Nephron progenitor cell (in vitro differentiated cells): ENCODE measurements around the gene STAT6.
A peak's percentile ranks its signal among the peaks of the same experiment; 100 is the strongest.

Source experiments
- DNase-seq: peaks from one replicate; pipeline ENCODE4 v3.0.0; 2021
- H3K27ac Mint-ChIP-seq: 2 replicates; pipeline ENCODE4 v1.8.0; 2021; ENCODE audit warnings: mild to moderate bottlenecking, moderate library complexity, mixed read lengths
- H3K27me3 Mint-ChIP-seq: 2 replicates; pipeline ENCODE4 v1.8.0; 2021; ENCODE audit warnings: mild to moderate bottlenecking, low read depth, mixed read lengths; ENCODE audit not compliant: poor library complexity
- H3K36me3 Mint-ChIP-seq: 2 replicates; pipeline ENCODE4 v1.8.0; 2021; ENCODE audit warnings: low read depth, mixed read lengths
- H3K4me1 Mint-ChIP-seq: 2 replicates; pipeline ENCODE4 v1.8.0; 2021; ENCODE audit warnings: mixed read lengths
- H3K4me3 Mint-ChIP-seq: 2 replicates; pipeline ENCODE4 v1.8.0; 2021; ENCODE audit warnings: mild to moderate bottlenecking, moderate library complexity, mixed read lengths
- H3K9me3 Mint-ChIP-seq: 2 replicates; pipeline ENCODE4 v1.8.0; 2021; ENCODE audit warnings: mild to moderate bottlenecking, moderate library complexity, mixed read lengths
- TF ChIP-seq, protein P1 (sequence below): fragments of 200-600 bp; sonication (generic); IDR thresholded peaks from 2 replicates; pipeline ENCODE4 v1.5.0; 2021; ENCODE audit warnings: antibody characterized with exemption

STAT6 gene

DNA sequence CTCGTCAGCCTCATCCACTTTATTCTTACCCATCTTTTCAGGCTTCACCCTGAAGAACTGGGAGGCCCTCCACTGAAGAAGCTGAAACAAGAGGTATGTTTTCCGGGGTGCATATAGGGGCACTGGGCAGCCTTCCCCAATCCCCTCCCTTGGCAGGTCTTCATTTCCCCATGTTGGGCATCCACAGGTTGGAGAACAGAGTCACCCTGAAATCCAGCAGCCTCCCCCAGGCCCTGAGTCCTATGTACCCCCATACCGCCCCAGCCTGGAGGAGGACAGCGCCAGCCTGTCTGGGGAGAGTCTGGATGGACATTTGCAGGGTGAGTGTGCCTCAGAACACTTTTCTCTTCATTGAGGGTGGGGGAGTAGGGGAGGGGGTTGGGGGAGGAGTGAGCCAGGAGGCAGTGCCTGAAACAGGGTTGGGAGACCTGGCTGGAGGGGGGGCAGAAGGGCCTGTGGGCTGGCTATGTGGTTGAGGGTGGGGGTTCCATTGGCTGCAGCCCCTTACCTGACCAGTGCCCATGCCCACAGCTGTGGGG, 18.2 kb downstream of the STAT6 start:
- TF ChIP-seq, protein P1, sequence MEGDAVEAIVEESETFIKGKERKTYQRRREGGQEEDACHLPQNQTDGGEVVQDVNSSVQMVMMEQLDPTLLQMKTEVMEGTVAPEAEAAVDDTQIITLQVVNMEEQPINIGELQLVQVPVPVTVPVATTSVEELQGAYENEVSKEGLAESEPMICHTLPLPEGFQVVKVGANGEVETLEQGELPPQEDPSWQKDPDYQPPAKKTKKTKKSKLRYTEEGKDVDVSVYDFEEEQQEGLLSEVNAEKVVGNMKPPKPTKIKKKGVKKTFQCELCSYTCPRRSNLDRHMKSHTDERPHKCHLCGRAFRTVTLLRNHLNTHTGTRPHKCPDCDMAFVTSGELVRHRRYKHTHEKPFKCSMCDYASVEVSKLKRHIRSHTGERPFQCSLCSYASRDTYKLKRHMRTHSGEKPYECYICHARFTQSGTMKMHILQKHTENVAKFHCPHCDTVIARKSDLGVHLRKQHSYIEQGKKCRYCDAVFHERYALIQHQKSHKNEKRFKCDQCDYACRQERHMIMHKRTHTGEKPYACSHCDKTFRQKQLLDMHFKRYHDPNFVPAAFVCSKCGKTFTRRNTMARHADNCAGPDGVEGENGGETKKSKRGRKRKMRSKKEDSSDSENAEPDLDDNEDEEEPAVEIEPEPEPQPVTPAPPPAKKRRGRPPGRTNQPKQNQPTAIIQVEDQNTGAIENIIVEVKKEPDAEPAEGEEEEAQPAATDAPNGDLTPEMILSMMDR = no peak
- Mint-ChIP-seq H3K4me1 (peaks cover 72% of the 10 kb centered on the region), H3K36me3 (peaks cover 44% of the 10 kb centered on the region), H3K27ac (peak overlapping the region; percentile 95), H3K9me3 (no peaks in the 10 kb centered on the region), H3K27me3 (no peaks in the 10 kb centered on the region), H3K4me3 (peak overlapping the region; percentile 72)
- DNase-seq = no peak

DNA sequence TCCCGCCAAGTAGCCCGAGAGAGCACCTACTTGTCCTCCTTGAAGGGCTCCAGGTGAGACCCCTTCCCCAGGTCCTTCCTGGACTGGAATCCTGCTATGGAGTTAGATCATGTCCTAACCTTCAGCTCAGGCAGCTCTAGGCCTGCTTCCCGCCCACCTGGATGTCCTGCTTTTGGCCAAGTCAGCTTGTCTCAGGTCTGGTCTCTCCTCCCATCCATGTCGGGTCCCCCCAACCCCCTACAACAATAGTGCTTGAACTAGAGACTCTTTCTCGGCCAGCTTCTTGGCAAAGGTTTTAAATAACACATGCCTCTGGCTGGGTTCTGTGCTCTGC, 18.7 kb downstream of the STAT6 start:
- peak overlapping the region; percentile 72 for H3K4me3 Mint-ChIP-seq
- peaks cover 74% of the 10 kb centered on the region for H3K4me1 Mint-ChIP-seq
- H3K9me3 Mint-ChIP-seq = no peaks in the 10 kb centered on the region
- no peak for DNase-seq
- H3K36me3 Mint-ChIP-seq = peaks cover 44% of the 10 kb centered on the region
- TF ChIP-seq, protein P1 = no peak
- H3K27me3 Mint-ChIP-seq = no peaks in the 10 kb centered on the region
- peak overlapping the region; percentile 95 for H3K27ac Mint-ChIP-seq

DNA sequence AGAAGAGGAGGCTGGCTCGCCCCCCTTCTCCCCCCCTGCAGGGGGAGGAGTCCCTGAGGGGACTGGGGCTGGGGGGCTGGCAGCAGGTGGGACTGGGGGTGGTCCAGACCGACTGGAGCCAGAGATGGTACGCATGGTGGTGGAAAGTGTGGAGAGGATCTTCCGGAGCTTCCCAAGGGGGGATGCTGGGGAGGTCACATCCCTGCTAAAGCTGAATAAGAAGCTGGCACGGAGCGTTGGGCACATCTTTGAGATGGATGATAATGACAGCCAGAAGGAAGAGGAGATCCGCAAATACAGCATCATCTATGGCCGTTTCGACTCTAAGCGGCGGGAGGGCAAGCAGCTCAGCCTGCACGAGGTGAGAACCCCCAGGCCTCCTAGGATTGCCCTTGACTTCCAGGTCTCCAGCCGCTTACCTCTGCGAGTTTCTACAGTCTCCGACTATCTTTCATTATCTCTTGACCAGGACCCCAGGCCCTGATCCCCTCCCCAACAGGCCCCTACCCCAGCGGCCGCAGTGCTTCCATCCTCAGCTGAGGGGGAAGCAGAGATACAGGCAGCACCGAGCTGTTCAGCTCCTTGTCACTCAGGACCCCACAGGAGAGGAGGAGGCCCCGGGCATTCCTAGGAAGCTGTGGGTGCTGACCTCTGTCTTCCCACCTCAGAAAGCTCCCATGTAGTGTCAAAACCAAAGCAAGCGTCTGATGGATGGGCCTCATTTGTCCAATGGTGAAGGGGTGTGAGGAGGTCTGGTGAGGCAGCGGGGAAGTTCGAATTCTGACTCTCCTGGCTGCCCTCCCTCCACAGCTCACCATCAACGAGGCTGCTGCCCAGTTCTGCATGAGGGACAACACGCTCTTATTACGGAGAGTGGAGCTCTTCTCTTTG, 19.3 kb downstream of the STAT6 start:
- Mint-ChIP-seq H3K9me3 (no peaks in the 10 kb centered on the region), H3K4me3 (peak overlapping the region; percentile 72), H3K27me3 (no peaks in the 10 kb centered on the region), H3K27ac (peak overlapping the region; percentile 95), H3K4me1 (peaks cover 75% of the 10 kb centered on the region), H3K36me3 (peaks cover 39% of the 10 kb centered on the region)
- no peak for DNase-seq
- TF ChIP-seq, protein P1 = no peak

DNA sequence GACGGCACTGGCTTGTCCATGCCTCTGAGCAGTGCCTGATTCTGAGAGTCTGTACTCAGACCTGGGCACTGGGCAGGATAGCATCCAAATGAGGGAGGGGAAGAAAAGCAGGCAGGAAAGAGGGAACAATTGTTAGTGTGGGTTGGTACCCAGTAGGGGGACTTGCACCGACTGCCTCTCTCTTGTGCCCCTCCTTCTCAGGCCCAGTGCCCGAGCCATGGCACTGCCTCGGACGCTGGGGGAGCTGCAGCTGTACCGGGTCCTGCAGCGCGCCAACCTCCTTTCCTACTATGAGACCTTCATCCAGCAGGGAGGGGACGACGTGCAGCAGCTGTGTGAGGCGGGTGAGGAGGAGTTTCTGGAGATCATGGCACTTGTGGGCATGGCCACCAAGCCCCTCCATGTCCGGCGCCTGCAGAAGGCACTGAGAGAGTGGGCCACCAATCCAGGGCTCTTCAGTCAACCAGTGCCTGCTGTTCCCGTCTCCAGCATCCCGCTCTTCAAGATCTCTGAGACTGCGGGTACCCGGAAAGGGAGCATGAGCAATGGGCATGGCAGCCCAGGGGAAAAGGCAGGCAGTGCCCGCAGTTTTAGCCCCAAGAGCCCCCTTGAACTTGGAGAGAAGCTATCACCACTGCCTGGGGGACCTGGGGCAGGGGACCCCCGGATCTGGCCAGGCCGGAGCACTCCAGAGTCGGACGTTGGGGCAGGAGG, 20.1 kb downstream of the STAT6 start:
- H3K9me3 Mint-ChIP-seq = no peaks in the 10 kb centered on the region
- peak overlapping the region; percentile 98 for H3K4me3 Mint-ChIP-seq
- H3K36me3 Mint-ChIP-seq = peaks cover 33% of the 10 kb centered on the region
- H3K4me1 Mint-ChIP-seq = peaks cover 78% of the 10 kb centered on the region
- TF ChIP-seq, protein P1 = no peak
- H3K27me3 Mint-ChIP-seq = no peaks in the 10 kb centered on the region
- no peak for DNase-seq
- no peak overlapping the region for H3K27ac Mint-ChIP-seq

DNA sequence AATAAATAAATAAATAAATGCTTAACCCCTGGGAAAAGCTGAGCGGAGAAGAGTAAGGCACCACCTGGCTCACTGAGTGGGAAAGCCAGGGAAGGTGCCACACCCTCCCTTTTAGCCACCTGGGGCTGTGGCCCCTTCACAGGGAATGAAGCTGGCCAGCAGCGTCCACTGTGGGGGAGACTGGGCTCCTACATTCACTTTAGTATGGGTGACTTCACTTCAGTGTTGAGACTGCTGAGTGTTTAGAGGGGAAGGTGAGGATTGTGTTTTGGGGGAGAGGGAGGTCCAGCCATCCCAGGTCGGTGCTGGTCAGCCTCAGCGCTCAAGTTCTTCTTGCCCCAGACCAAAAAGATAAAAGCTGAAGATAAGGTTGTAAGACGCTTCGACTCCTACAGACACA, 20.7 kb downstream of the STAT6 start:
- TF ChIP-seq, protein P1 = no peak
- Mint-ChIP-seq H3K4me3 (peak overlapping the region; percentile 98), H3K9me3 (no peaks in the 10 kb centered on the region), H3K27ac (no peak overlapping the region), H3K27me3 (no peaks in the 10 kb centered on the region), H3K36me3 (peaks cover 30% of the 10 kb centered on the region), H3K4me1 (peaks cover 79% of the 10 kb centered on the region)
- DNase-seq = no peak
